RCC 7860 (cell line): ENCODE measurements around the gene MCMBP.
"Not testable (repeated sequence)": the region's sequence is repeated elsewhere in the genome, so short reads cannot be mapped to it uniquely, and the experiment has no call there.

ENCODE experiments used
- DNase-seq: peaks from one replicate; pipeline ENCODE4 v3.0.0-alpha.2; 2015; ENCODE audit warnings: low spot score
- FAIRE-seq: peaks from 2 replicates; lab custom pipeline; 2012; peaks lifted over from hg19 to GRCh38; lab: Jason Lieb, UNC

MCMBP gene

GRCh38 chr10:119883901-119884611, 11.4 kb upstream of the MCMBP start:
- not testable (repeated sequence) for FAIRE-seq, DNase-seq

- FAIRE-seq = no peak
These were observed 5.9 kb upstream of the MCMBP start for GRCh38 chr10:119878524-119878923.

GRCh38 chr10:119872860-119873681, 428 bp upstream of the MCMBP start:
- FAIRE-seq (no peak), DNase-seq (peak; percentile 70)

More at GRCh38 chr10:119878524-119878923, 5.9 kb upstream of the MCMBP start:
- DNase-seq = no peak

GRCh38 chr10:119871881-119872609, 598 bp downstream of the MCMBP start:
- DNase-seq (peak; percentile 21), FAIRE-seq (no peak)

GRCh38 chr10:119869398-119869797, 3.2 kb downstream of the MCMBP start:
- FAIRE-seq, DNase-seq: not testable (repeated sequence)

GRCh38 chr10:119867317-119867716, 5.3 kb downstream of the MCMBP start:
- no peak for DNase-seq
- no peak for FAIRE-seq

GRCh38 chr10:119865699-119866240, 6.9 kb downstream of the MCMBP start:
- DNase-seq = no peak
- FAIRE-seq = no peak

- no peak for FAIRE-seq
- DNase-seq = no peak
These were observed 8.6 kb downstream of the MCMBP start for GRCh38 chr10:119863951-119864565.

GRCh38 chr10:119862524-119862923, 10.1 kb downstream of the MCMBP start:
- no peak for DNase-seq
- no peak for FAIRE-seq

GRCh38 chr10:119860866-119861607, 11.6 kb downstream of the MCMBP start:
- DNase-seq = no peak
- FAIRE-seq = no peak

GRCh38 chr10:119859420-119860258, 13.0 kb downstream of the MCMBP start:
- DNase-seq (peak; percentile 40), FAIRE-seq (peak; percentile 84)

GRCh38 chr10:119858063-119858462, 14.6 kb downstream of the MCMBP start:
- no peak for FAIRE-seq
- no peak for DNase-seq

GRCh38 chr10:119853574-119853973, 19.1 kb downstream of the MCMBP start:
- DNase-seq (no peak), FAIRE-seq (no peak)

GRCh38 chr10:119852822-119853221, 19.8 kb downstream of the MCMBP start:
- DNase-seq (no peak), FAIRE-seq (no peak)

- no peak for FAIRE-seq
- no peak for DNase-seq
These were observed 20.4 kb downstream of the MCMBP start for GRCh38 chr10:119852277-119852676.

- DNase-seq = no peak
- FAIRE-seq = no peak
These were observed 22.7 kb downstream of the MCMBP start for GRCh38 chr10:119849944-119850343.

GRCh38 chr10:119849031-119849789, 23.4 kb downstream of the MCMBP start:
- FAIRE-seq = peak; percentile 35
- peak; percentile 72 for DNase-seq

- DNase-seq (no peak), FAIRE-seq (no peak)
These were observed 27.0 kb downstream of the MCMBP start for GRCh38 chr10:119845656-119846055.
